ENCODE data around the gene EMP3.
A peak's percentile ranks its signal among the peaks of the same experiment; 100 is the strongest.
"Not testable (repeated sequence)": the region's sequence is repeated elsewhere in the genome, so short reads cannot be mapped to it uniquely, and the experiment has no call there.

The EMP3 gene

GRCh38 chr19:48291489-48291815 lies 33.9 kb upstream of the EMP3 start:
- TF ChIP-seq, protein P1, sequence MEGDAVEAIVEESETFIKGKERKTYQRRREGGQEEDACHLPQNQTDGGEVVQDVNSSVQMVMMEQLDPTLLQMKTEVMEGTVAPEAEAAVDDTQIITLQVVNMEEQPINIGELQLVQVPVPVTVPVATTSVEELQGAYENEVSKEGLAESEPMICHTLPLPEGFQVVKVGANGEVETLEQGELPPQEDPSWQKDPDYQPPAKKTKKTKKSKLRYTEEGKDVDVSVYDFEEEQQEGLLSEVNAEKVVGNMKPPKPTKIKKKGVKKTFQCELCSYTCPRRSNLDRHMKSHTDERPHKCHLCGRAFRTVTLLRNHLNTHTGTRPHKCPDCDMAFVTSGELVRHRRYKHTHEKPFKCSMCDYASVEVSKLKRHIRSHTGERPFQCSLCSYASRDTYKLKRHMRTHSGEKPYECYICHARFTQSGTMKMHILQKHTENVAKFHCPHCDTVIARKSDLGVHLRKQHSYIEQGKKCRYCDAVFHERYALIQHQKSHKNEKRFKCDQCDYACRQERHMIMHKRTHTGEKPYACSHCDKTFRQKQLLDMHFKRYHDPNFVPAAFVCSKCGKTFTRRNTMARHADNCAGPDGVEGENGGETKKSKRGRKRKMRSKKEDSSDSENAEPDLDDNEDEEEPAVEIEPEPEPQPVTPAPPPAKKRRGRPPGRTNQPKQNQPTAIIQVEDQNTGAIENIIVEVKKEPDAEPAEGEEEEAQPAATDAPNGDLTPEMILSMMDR (conservative IDR thresholded peaks at IDR 0.05), result peak; percentile 70
- not testable (repeated sequence) for H3K27ac ChIP-seq

GRCh38 chr19:48292798-48293197 lies 32.6 kb upstream of the EMP3 start:
- TF ChIP-seq, protein P1 (conservative IDR thresholded peaks at IDR 0.05), result no peak
- no peak for TF ChIP-seq ZFX (IDR thresholded peaks at IDR 0.05)
- H3K27ac ChIP-seq, result no peak overlapping the region

GRCh38 chr19:48295458-48295857 lies 29.9 kb upstream of the EMP3 start:
- TF ChIP-seq, protein P1 (conservative IDR thresholded peaks at IDR 0.05), result no peak
- TF ChIP-seq ZFX (IDR thresholded peaks at IDR 0.05), result no peak
- no peak overlapping the region for H3K27ac ChIP-seq

GRCh38 chr19:48296963-48297734 lies 28.2 kb upstream of the EMP3 start:
- TF ChIP-seq, protein P1 (conservative IDR thresholded peaks at IDR 0.05), result no peak
- no peak for TF ChIP-seq ZFX (IDR thresholded peaks at IDR 0.05)
- H3K27ac ChIP-seq, result no peak overlapping the region

GRCh38 chr19:48297975-48298374 lies 27.4 kb upstream of the EMP3 start:
- TF ChIP-seq, protein P1 (conservative IDR thresholded peaks at IDR 0.05), result no peak
- no peak for TF ChIP-seq ZFX (IDR thresholded peaks at IDR 0.05)
- H3K27ac ChIP-seq, result no peak overlapping the region

- TF ChIP-seq, protein P1 (conservative IDR thresholded peaks at IDR 0.05), result no peak
- no peak for TF ChIP-seq ZFX (IDR thresholded peaks at IDR 0.05)
- no peak overlapping the region for H3K27ac ChIP-seq
These were observed 23.3 kb upstream of the EMP3 start for GRCh38 chr19:48301886-48302599.

- no peak overlapping the region for H3K27ac ChIP-seq
- TF ChIP-seq ZFX (IDR thresholded peaks at IDR 0.05), result no peak
- TF ChIP-seq, protein P1 (conservative IDR thresholded peaks at IDR 0.05), result no peak
These were observed 22.8 kb upstream of the EMP3 start for GRCh38 chr19:48302600-48302959.

Measured in C4-2B (cell line).